Measurements from ENCODE around the gene ZNF564. TPM values are rescaled to one million over a fixed set of nuclear protein-coding genes. Genes with fewer than 3 reads are reported as not detected.
"Not testable (repeated sequence)": the region's sequence is repeated elsewhere in the genome, so short reads cannot be mapped to it uniquely, and the experiment has no call there.

ZNF564 gene
- total RNA-seq = 25.0 TPM
- 6.6 TPM for polyA plus RNA-seq

DNA sequence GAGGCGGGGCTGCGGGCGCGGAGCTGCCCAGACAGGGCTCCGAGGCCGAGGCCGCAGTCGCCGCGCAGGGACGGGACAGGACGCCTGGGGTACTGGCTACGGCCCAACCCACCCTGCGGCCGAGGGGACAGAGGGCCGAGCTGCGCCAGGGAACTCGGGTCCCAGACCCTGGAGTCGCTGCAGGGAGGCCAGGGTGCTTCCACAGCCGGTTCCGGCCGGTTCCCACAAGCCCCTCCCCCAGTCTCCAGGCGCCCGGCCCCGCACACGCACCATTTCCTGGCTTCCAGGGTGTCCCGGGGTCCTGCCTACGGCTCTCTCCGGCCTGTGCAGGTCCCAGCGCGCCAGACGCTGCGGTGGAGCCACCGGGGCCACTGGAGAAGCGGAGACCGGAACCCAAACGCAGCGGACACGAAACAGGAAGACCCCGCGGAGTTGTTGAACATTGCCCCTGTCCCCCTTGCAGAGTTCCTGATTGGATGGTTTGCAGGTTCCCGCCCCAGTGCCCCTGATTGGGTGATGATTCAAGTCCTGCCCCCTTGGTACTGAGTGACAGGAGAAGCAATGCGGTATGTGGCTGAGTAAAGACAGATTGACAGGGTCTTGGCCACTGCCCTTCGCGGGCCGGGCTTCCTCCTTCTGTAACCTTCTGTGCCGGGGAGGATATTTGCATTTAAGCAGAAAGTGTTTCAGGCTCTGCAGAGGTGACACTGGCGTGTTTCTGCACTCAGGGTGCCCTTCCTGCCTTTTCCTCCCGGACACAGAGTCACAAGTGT lies at the start of gene ZNF564:
Gene ZNF564 (minus strand): TSS at position 423 of the 773 bp plus-strand sequence. CDS start 150 bp downstream, at position 273.
- H3K36me3 ChIP-seq (ENCODE audit: insufficient read depth) = no peaks in the 10 kb centered on the region
- under 1% methylated on average over 49 of the region's 49 CpGs for WGBS
- H3K4me3 ChIP-seq (ENCODE audit: low read depth, low read length) = peak within 1 kb of the TSS; percentile 69
- H3K4me1 ChIP-seq (ENCODE audit: insufficient read depth) = peaks cover 1% of the 10 kb centered on the region
- peak within 1 kb of the TSS; percentile 92 for H3K27ac ChIP-seq (ENCODE audit: low read depth)
- DNase-seq (ENCODE audit: extremely low spot score) = peak; percentile 99

DNA sequence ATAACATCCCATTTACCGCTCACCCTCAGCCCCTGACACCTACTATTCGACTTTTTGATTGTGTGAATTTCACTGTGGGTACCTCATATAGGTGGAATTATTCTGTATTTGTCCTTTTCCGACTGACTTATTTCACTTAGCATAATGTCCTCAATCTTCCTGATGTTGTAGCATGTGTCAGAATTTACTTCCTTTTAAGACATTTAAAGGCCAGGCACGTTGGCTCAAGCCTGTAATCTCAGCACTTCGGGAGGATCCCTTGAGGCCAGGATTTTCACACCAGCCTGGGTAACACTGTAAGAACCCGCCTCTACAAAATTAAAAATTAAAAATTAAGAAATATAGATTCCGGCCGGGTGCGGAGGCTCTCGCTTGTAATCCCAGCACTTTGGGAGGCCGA lies 46.3 kb upstream of the ZNF564 start:
- Histone ChIP-seq H3K4me3 (ENCODE audit: low read depth, low read length) (no peak overlapping the region), H3K4me1 (ENCODE audit: insufficient read depth) (no peaks in the 10 kb centered on the region), H3K27ac (ENCODE audit: low read depth) (no peak overlapping the region), H3K36me3 (ENCODE audit: insufficient read depth) (no peaks in the 10 kb centered on the region)
- no peak for DNase-seq (ENCODE audit: extremely low spot score)
- WGBS = 86% methylated on average over 11 of the region's 11 CpGs

DNA sequence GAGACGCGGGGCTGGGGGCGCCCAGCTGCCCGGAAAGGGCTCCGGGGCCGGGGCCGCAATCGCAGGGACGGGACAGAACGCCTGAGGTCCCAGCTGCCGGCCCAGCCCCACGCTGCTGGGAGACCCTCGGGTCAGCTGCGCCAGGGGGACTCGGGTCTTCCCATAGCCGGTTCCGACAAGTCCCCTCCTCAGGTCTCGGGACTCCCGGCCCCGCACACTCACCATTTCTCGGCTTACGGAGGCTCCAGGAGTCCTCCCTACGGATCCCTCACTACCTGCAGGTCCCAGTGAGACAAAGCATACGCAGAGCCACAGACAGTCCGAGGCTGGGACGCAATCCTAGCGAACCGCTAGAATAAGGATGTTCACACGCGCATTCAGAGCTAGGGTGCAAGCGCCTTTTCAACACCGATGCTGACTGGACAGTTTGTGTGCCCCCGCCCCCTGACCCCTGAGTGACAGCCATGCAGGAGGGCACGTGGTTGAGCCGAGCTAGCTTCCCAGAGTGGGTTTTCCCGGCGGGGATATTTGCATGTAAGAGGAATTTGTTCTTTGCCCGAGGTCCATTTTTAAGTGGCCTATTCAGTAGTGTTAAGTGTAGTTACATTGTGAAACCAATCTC lies 45.8 kb upstream of the ZNF564 start:
- no peaks in the 10 kb centered on the region for H3K36me3 ChIP-seq (ENCODE audit: insufficient read depth)
- no peak overlapping the region for H3K27ac ChIP-seq (ENCODE audit: low read depth)
- 61% methylated on average over 38 of the region's 38 CpGs for WGBS
- H3K4me3 ChIP-seq (ENCODE audit: low read depth, low read length) = no peak overlapping the region
- DNase-seq (ENCODE audit: extremely low spot score) = no peak
- H3K4me1 ChIP-seq (ENCODE audit: insufficient read depth) = no peaks in the 10 kb centered on the region

DNA sequence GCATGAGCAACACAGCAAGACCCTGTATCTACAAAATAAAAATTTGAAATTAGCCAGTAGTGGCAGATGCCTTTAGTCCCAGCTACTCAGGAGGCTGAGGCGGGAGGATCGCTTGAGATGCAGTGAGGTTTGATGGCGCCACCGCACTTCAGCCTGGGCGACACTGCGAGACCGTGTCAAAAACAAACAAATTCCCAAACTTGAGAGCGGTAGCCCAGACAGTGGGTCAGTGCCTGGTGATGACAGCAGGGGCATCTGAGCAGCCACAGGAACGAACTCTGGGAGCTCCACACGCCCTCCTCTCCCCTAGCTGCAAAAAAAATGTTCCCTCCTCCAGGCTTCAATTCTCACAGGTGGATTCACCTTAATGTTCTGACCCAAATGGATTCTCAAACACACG lies 45.2 kb upstream of the ZNF564 start:
- DNase-seq (ENCODE audit: extremely low spot score) = no peak
- WGBS = 86% methylated on average over 11 of the region's 11 CpGs
- H3K27ac ChIP-seq (ENCODE audit: low read depth) = no peak overlapping the region

DNA sequence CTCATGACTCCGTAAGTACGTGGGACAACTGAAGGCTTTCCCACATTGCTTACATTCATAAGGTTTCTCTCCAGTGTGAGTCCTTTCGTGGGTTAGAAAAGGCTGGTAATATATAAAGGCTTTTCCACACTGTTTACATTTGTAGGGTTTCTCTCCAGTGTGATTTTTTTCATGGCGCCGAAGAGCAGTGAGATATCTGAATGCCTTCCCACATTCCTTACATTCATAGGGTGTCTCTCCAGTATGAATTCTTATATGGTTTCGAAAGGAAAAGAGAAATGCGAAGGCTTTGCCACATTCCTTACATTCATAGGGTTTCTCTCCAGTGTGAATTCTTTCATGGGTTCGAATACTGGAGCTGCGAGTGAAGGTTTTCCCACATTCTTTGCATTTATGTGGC lies 29.8 kb upstream of the ZNF564 start:
- peaks cover 9% of the 10 kb centered on the region for H3K36me3 ChIP-seq (ENCODE audit: insufficient read depth)
- DNase-seq (ENCODE audit: extremely low spot score) = no peak
- H3K27ac ChIP-seq (ENCODE audit: low read depth) = no peak overlapping the region
- no peak overlapping the region for H3K4me3 ChIP-seq (ENCODE audit: low read depth, low read length)
- WGBS = 90% methylated on average over 9 of the region's 9 CpGs
- no peaks in the 10 kb centered on the region for H3K4me1 ChIP-seq (ENCODE audit: insufficient read depth)

More for the DNA sequence above, 45.2 kb upstream of the ZNF564 start:
- Histone ChIP-seq H3K4me3 (ENCODE audit: low read depth, low read length) (no peak overlapping the region), H3K4me1 (ENCODE audit: insufficient read depth) (no peaks in the 10 kb centered on the region), H3K36me3 (ENCODE audit: insufficient read depth) (no peaks in the 10 kb centered on the region)

DNA sequence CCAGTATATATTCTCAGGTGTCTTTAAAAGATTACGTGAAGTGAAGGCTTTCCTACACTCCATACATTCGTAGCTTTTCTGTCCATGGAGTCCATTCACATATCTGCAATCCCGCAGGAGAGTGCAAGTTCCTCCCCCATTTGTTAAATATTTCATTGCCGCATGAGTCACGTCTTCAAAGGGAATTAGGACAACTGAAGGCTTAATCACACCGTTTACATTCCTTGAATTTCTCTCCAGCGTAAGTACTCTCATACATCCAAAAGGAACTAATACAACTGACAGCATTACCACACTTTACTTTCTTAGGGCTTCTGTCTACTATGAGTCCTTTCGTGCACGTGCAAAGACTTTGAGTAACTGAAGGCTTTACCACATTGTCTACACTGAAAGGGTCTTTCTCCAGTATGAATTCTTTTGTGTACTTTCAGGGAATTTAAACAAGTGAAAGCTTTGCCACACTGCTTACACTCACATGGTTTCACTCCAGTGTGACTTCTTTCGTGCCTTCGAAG lies 29.0 kb upstream of the ZNF564 start:
- H3K4me3 ChIP-seq (ENCODE audit: low read depth, low read length) = no peak overlapping the region
- no peaks in the 10 kb centered on the region for H3K4me1 ChIP-seq (ENCODE audit: insufficient read depth)
- no peak for DNase-seq (ENCODE audit: extremely low spot score)
- H3K36me3 ChIP-seq (ENCODE audit: insufficient read depth) = peaks cover 9% of the 10 kb centered on the region
- no peak overlapping the region for H3K27ac ChIP-seq (ENCODE audit: low read depth)
- 71% methylated on average over 11 of the region's 11 CpGs for WGBS

DNA sequence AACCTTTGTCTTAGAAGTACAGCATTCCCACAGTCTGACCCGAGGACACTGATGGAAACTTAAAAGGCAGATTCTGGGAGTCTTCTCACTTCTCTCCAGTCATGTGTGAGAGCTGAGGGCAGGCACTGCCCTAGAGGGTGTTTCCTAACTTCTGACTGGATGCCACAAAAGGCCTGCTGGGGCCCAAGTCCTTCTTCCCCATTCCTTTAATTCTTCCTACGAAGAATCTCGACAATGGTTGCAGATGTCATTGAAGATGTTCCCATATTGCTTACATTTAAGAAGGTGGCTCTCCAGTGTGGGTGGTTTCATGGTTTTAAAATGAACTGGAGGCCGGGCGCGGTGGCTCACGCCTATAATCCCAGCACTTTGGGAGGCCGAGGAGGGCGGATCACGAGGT lies 27.4 kb upstream of the ZNF564 start:
- DNase-seq (ENCODE audit: extremely low spot score) = no peak
- Histone ChIP-seq H3K4me1 (ENCODE audit: insufficient read depth) (no peaks in the 10 kb centered on the region), H3K36me3 (ENCODE audit: insufficient read depth) (peaks cover 9% of the 10 kb centered on the region), H3K27ac (ENCODE audit: low read depth) (no peak overlapping the region), H3K4me3 (ENCODE audit: low read depth, low read length) (no peak overlapping the region)
- WGBS = 96% methylated on average over 10 of the region's 10 CpGs

DNA sequence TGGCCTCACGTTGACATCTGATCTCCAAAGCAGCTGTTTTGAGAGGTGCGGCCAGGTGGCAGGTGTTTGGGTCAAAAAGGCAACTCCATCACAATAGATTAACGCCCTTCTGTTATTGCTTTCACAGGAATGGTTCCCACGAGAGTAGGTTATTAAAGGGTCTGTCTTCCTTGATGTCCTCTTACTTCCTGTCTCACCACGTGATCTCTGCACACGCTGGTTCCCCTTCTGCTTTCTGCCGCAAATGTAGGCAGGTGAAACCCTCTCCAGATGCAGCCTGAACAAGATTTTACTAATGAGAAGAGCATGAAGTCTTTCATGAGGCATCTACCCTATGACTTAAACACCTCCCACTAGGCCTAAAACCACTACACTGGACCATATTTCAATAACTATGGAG lies 22.8 kb upstream of the ZNF564 start:
- 61% methylated on average over 7 of the region's 7 CpGs for WGBS
- Histone ChIP-seq H3K4me1 (ENCODE audit: insufficient read depth) (no peaks in the 10 kb centered on the region), H3K36me3 (ENCODE audit: insufficient read depth) (no peaks in the 10 kb centered on the region), H3K27ac (ENCODE audit: low read depth) (no peak overlapping the region), H3K4me3 (ENCODE audit: low read depth, low read length) (no peak overlapping the region)
- no peak for DNase-seq (ENCODE audit: extremely low spot score)

DNA sequence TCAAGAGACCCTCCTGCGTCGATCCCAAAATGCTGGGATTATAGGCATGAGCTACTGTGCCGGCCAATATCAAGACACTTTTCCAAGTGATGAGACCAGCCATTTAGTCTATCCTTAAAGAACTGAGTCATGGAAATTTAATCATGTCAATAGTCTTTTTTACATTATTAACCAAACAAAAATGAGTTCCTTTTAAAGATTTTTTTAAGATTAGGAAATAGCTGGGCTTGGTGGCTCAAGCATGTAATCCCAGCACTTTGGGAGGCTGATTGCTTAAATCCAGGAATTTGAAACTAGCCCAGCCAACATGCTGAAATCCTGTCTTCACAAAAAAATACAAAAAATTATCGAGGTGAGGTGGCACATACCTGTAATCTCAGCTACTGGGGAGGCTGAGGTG lies 16.7 kb upstream of the ZNF564 start:
- no peak for DNase-seq (ENCODE audit: extremely low spot score)
- no peaks in the 10 kb centered on the region for H3K4me1 ChIP-seq (ENCODE audit: insufficient read depth)
- no peak overlapping the region for H3K4me3 ChIP-seq (ENCODE audit: low read depth, low read length)
- H3K27ac ChIP-seq (ENCODE audit: low read depth) = no peak overlapping the region
- no peaks in the 10 kb centered on the region for H3K36me3 ChIP-seq (ENCODE audit: insufficient read depth)
- WGBS = 87% methylated on average over 4 of the region's 4 CpGs

DNA sequence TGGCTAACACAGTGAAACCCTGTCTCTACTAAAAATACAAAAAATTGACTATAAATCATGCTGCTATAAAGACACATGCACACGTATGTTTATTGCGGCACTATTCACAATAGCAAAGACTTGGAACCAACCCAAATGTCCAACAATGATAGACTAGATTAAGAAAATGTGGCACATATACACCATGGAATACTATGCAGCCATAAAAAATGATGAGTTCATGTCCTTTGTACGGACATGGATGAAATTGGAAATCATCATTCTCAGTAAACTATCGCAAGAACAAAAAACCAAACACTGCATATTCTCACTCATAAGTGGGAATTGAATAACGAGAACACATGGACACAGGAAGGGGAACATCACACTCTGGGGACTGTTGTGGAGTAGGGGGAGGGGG lies 15.1 kb upstream of the ZNF564 start:
- 91% methylated on average over 5 of the region's 5 CpGs for WGBS
- not testable (repeated sequence) for H3K4me3 ChIP-seq (ENCODE audit: low read depth, low read length); H3K4me1 ChIP-seq (ENCODE audit: insufficient read depth); H3K27ac ChIP-seq (ENCODE audit: low read depth); H3K36me3 ChIP-seq (ENCODE audit: insufficient read depth); DNase-seq (ENCODE audit: extremely low spot score)

DNA sequence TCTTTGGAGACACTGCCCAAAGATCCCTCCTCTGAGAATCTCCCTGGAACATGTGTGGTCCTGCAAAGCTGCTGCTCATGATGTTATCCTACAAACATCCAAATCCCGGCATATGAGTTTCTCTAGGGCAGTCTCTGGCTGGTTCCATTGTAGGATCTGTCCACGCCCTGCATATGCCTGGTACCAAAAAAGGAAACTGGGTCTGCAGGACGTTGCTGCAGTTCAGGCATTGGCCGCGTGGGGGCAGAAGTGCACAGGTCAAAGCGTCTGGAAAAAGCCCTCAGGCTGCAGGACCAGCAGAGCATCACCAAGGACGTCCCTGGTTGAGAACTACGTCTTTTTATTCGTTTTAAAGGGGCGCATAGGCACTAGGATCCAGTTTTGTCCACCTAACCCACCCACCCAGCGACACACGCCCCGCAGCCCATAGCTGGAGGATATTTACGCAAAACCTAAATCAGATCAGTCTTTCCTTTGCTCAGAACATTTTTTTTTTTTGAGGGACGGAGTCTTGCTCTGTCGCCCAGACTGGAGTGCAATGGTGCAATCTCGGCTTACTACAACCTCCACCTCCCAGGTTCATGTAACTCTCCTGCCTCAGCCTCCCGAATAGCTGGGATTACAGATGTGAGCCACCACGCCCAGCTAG lies 12.9 kb upstream of the ZNF564 start:
- no peaks in the 10 kb centered on the region for H3K4me1 ChIP-seq (ENCODE audit: insufficient read depth)
- no peak overlapping the region for H3K27ac ChIP-seq (ENCODE audit: low read depth)
- peak; percentile 26 for DNase-seq (ENCODE audit: extremely low spot score)
- WGBS = 17% methylated on average over 19 of the region's 19 CpGs
- H3K4me3 ChIP-seq (ENCODE audit: low read depth, low read length) = no peak overlapping the region
- no peaks in the 10 kb centered on the region for H3K36me3 ChIP-seq (ENCODE audit: insufficient read depth)

DNA sequence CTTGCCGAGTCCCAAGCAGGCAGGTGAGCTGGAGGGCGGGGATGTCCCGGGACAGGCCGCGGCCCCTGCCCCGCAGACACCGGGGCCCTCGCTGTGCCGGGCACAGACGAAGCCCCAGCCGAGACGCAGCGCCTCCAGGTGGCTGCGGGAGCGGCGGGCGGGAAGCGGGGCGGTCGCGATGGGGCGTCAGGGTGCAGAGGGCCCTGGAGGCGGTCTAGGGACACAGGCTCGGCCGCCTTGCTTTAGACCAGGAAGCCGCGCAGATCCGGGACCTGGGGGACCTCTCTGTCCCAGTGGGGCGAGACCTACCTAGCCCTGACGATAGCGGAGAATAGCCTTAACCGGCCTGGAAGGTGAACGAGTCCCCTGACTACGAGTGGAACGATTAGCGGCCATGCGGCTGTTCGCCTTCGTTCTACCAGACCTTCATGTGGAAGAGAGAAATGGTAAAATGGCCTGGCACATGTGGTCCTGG lies 4.2 kb upstream of the ZNF564 start:
- H3K4me3 ChIP-seq (ENCODE audit: low read depth, low read length) = no peak overlapping the region
- no peak overlapping the region for H3K27ac ChIP-seq (ENCODE audit: low read depth)
- no peak for DNase-seq (ENCODE audit: extremely low spot score)
- H3K36me3 ChIP-seq (ENCODE audit: insufficient read depth) = no peaks in the 10 kb centered on the region
- 37% methylated on average over 39 of the region's 39 CpGs for WGBS
- H3K4me1 ChIP-seq (ENCODE audit: insufficient read depth) = no peaks in the 10 kb centered on the region

DNA sequence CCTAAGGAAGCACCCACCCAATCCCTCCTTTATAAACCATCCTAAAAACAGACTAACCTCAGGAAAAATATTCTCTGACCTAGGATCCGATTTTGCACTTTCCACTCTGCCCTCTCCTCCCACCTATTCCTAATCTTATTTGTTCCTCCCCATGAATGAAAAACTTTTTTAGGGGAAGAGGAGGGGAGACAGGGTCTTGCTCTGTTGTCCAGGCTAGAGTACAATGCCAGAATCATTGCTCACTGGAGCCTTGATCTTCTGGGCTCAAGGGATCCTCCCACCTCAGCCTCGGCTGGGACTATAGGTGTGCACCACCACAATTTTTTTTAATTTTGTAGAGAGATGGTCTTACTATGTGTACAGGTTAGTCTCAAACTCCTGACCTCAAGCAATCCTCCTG lies 4.4 kb downstream of the ZNF564 start:
- WGBS = 91% methylated on average over 2 of the region's 2 CpGs
- Histone ChIP-seq H3K4me1 (ENCODE audit: insufficient read depth) (peaks cover 1% of the 10 kb centered on the region), H3K27ac (ENCODE audit: low read depth) (no peak overlapping the region), H3K4me3 (ENCODE audit: low read depth, low read length) (no peak overlapping the region), H3K36me3 (ENCODE audit: insufficient read depth) (no peaks in the 10 kb centered on the region)
- no peak for DNase-seq (ENCODE audit: extremely low spot score)

DNA sequence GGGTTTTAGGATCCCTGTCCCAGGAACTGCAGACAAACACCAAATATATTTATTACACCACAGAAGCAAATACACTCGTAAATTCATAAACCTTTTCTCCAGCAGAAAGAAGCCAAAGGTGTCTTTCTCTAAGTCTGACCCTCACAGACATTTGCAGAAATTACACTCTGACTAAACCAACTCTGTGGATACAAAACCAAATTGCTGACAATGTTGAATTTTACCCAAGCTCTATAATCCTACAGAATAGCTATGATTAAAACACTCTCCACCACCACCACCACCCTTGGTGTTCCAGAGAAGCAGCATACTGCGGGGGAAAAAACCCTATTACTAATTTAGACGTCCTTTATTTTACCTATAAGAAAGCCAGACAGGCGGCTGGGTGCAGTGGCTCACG lies 5.2 kb downstream of the ZNF564 start:
- 92% methylated on average over 5 of the region's 5 CpGs for WGBS
- peaks cover 1% of the 10 kb centered on the region for H3K4me1 ChIP-seq (ENCODE audit: insufficient read depth)
- DNase-seq (ENCODE audit: extremely low spot score) = no peak

More for the DNA sequence above, 5.2 kb downstream of the ZNF564 start:
- Histone ChIP-seq H3K4me3 (ENCODE audit: low read depth, low read length) (no peak overlapping the region), H3K27ac (ENCODE audit: low read depth) (no peak overlapping the region), H3K36me3 (ENCODE audit: insufficient read depth) (no peaks in the 10 kb centered on the region)
